ENCODE measurements around the gene TPSG1.

Gene TPSG1

DNA sequence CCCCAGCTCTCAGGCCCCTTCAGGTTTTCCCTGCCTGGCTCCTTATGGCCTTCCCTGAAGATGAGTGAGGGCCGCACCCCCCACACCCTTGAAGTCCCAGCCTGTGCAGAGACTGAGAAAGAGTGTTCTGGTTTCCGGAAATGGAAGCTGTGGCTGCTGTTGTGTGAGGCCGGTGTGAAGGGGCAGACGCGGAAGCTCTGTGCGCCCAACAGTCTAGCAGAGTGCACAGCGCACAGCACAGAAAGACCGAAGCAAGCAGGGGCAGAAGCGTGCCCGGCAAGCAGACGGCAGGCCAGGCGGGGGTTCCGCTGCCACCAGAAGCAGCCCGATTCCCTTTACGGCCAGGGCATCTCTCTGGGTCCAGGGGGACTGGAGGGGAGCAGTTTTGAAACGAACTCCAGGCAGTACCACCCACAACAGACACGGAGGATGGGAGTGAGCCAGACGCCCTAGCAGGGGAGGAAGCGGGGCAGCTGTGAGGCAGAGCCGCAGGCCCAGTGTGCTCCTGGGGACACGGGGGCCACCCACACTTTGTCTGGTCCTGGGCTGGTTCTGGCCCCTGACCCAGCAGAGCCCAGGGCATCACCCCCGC lies 16.7 kb downstream of the TPSG1 start:
- intact Hi-C loops (cut with DNase I; ENCODE audit: low total_unique reads): no loop called here
- Histone ChIP-seq H3K27ac (no peak overlapping the region), H3K9me3 (no peaks in the 10 kb centered on the region), H3K36me3 (peaks cover 87 to 96% (median 92%) of the 10 kb centered on the region in 3 donors), H3K27me3 (no peaks in the 10 kb centered on the region), H3K4me3 (no peak overlapping the region), H3K4me1 (no peaks in the 10 kb centered on the region)
- no peak for TF ChIP-seq CTCF (IDR thresholded peaks at IDR 0.05)
- no peak for DNase-seq

- no peak for TF ChIP-seq CTCF (IDR thresholded peaks at IDR 0.05)
- intact Hi-C loops (cut with DNase I; ENCODE audit: low total_unique reads): no loop called here
- H3K4me3 ChIP-seq: no peak overlapping the region
- no peak for DNase-seq
- H3K27me3 ChIP-seq: no peaks in the 10 kb centered on the region
- H3K36me3 ChIP-seq: peaks cover 81 to 96% (median 92%) of the 10 kb centered on the region in 3 donors
- H3K9me3 ChIP-seq: no peaks in the 10 kb centered on the region
- H3K27ac ChIP-seq: no peak overlapping the region
- H3K4me1 ChIP-seq: no peaks in the 10 kb centered on the region
These were observed 18.3 kb downstream of the TPSG1 start for GRCh38 chr16:1206786-1207185.

DNA sequence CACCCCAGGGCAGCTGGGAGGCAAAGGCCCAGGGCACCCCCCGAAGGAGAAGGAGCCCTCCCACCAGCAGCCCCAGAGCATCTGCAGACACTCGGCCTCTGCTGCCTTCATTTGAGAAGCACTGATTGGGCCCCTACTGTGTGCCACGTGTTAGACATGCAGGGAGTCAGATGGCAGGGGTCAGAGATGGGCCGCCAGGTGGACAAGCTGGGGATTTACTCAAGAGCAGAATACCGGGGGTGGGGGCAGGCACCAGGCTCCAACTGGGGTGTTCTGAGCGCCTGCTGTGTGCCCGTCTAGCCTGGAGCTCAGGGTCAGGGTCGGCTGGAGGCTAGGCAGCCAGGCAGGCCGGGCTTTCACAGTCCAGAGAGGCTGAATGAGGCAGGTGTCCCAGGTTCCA lies 18.7 kb downstream of the TPSG1 start:
- Histone ChIP-seq H3K4me1 (no peaks in the 10 kb centered on the region), H3K9me3 (no peaks in the 10 kb centered on the region), H3K27me3 (no peaks in the 10 kb centered on the region), H3K36me3 (peaks cover 80 to 96% (median 92%) of the 10 kb centered on the region in 3 donors), H3K4me3 (no peak overlapping the region), H3K27ac (no peak overlapping the region)
- no peak for DNase-seq
- intact Hi-C loops (cut with DNase I; ENCODE audit: low total_unique reads): no loop called here
- no peak for TF ChIP-seq CTCF (IDR thresholded peaks at IDR 0.05)

GRCh38 chr16:1204933-1205332 lies 20.1 kb downstream of the TPSG1 start:
- TF ChIP-seq CTCF (IDR thresholded peaks at IDR 0.05): no peak
- H3K9me3 ChIP-seq: no peaks in the 10 kb centered on the region
- no peaks in the 10 kb centered on the region for H3K4me1 ChIP-seq
- no peak overlapping the region for H3K27ac ChIP-seq
- no peak for DNase-seq
- H3K4me3 ChIP-seq: no peak overlapping the region
- H3K36me3 ChIP-seq: peaks cover 73 to 96% (median 88%) of the 10 kb centered on the region in 3 donors
- no peaks in the 10 kb centered on the region for H3K27me3 ChIP-seq
- intact Hi-C loops (cut with DNase I; ENCODE audit: low total_unique reads): no loop called here

DNA sequence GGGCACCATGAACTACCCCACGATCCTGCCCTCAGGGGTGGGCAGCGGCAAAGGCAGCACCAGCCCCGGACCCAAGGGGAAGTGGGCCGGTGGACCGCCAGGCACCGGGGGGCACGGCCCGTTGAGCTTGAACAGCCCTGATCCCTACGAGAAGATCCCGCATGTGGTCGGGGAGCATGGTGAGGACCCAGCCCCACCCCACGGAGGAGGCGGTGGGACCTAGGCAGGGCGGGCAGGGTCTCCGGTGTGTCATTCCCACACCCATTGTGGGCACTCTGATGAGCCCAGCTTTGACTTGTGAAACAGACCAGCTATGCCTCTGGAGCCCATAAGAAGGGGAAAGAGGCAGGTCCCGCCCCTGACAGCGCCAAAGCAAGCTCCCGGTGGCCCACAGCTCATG lies 22.8 kb downstream of the TPSG1 start:
- intact Hi-C loops (cut with DNase I; ENCODE audit: low total_unique reads): no loop called here
- no peak for DNase-seq

More for the DNA sequence above, 22.8 kb downstream of the TPSG1 start:
- Histone ChIP-seq H3K36me3 (peaks cover 48 to 73% (median 72%) of the 10 kb centered on the region in 3 donors), H3K27ac (no peak overlapping the region), H3K27me3 (no peaks in the 10 kb centered on the region), H3K9me3 (no peaks in the 10 kb centered on the region), H3K4me3 (no peak overlapping the region), H3K4me1 (no peaks in the 10 kb centered on the region)
- TF ChIP-seq CTCF (IDR thresholded peaks at IDR 0.05): no peak

Measured in tibial artery (tissue), 4 donors.